HCT116 (cell line): Measurements from ENCODE around the gene CPNE9.

Source experiments
- CTCF ChIP-seq, 3 experiments: fragments of 200-600 bp in 1 of 3; sonication (generic) in 1 of 3; IDR thresholded peaks in 2 of 3; conservative IDR thresholded peaks in 1 of 3; 2 replicates each; pipeline ENCODE4 v1.5.1; 2012 to 2017; ENCODE audit warnings: low read depth in 2 of 3, low read length in 2 of 3, antibody characterized with exemption in 1 of 3, borderline replicate concordance in 1 of 3, control low read depth in 1 of 3, mild to moderate bottlenecking in 1 of 3, mixed read lengths in 1 of 3, mixed run types in 1 of 3, moderate library complexity in 1 of 3; ENCODE audit not compliant: insufficient read depth in 1 of 3
- ELF1 ChIP-seq: IDR thresholded peaks from 2 replicates; pipeline ENCODE4 v1.6.1; 2012; ENCODE audit warnings: low read depth, borderline replicate concordance
- EZH2 ChIP-seq: fragments of 200-600 bp; sonication (generic); IDR thresholded peaks from 2 replicates; pipeline ENCODE4 v1.6.1; 2017; ENCODE audit warnings: antibody characterized with exemption, mixed run types
- FOSL1 ChIP-seq: IDR thresholded peaks from 2 replicates; pipeline ENCODE4 v1.6.1; 2012; ENCODE audit warnings: low read depth
- JUND ChIP-seq: IDR thresholded peaks from 2 replicates; pipeline ENCODE4 v1.6.1; 2012
- POLR2A ChIP-seq: IDR thresholded peaks from 2 replicates; pipeline ENCODE4 v1.7.0; 2011; ENCODE audit warnings: borderline replicate concordance; ENCODE audit not compliant: insufficient read depth, insufficient read length; ENCODE audit errors: extremely low read depth
- REST ChIP-seq: IDR thresholded peaks from 2 replicates; pipeline ENCODE4 v1.6.1; 2012; ENCODE audit warnings: low read depth
- SIN3A ChIP-seq: IDR thresholded peaks from 2 replicates; pipeline ENCODE4 v1.6.1; 2012; ENCODE audit warnings: low read depth
- SP1 ChIP-seq: IDR thresholded peaks from 2 replicates; pipeline ENCODE4 v1.6.1; 2012; ENCODE audit warnings: low read depth
- YY1 ChIP-seq: IDR thresholded peaks from 2 replicates; pipeline ENCODE4 v1.6.1; 2011; ENCODE audit warnings: low read length, low read depth, moderate library complexity, mild to moderate bottlenecking; ENCODE audit not compliant: insufficient replicate concordance; ENCODE audit errors: extremely low read depth
- ZFX ChIP-seq: fragments of 450-650 bp; IDR thresholded peaks from 2 replicates; pipeline ENCODE4 v1.6.1; 2017
- ZNF274 ChIP-seq: fragments of 200-500 bp; sonication (Bioruptor generic); IDR thresholded peaks from 2 replicates; pipeline ENCODE4 v1.6.1; 2014; ENCODE audit warnings: mild to moderate bottlenecking, low read depth, low read length, inconsistent platforms
- TF ChIP-seq, protein P1 (sequence below): IDR thresholded peaks from 2 replicates; pipeline ENCODE4 v1.6.1; 2011; ENCODE audit warnings: mild to moderate bottlenecking, low read length, moderate library complexity; ENCODE audit not compliant: insufficient replicate concordance; ENCODE audit errors: extremely low read depth

DNA sequence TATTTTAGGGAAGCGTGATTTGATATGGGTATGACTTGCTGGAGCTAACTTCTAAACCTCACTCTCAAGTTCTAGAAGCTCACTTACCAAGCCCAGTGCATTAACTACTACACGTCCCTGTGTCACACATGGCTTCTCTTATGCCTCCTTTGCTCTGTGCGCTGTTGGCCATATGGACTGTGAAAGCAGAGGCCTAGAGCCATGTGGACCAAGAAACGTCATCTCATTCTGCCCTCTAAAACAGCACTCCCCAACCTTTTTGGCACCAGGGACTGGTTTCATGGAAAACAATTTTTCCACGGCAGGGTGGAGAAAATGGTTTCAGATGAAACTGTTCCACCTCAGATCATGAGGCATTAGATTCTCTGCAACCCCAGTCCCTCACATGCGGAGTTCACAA is 42.7 kb upstream of the CPNE9 start:
- TF ChIP-seq CTCF (IDR thresholded peaks at IDR 0.05 in 2 of 3, conservative IDR thresholded peaks at IDR 0.05 in 1 of 3; ENCODE audit: borderline replicate concordance in 1 of 3, insufficient read depth in 1 of 3, low read depth in 2 of 3, low read length in 2 of 3) = no peak
- no peak for TF ChIP-seq FOSL1
- no peak for TF ChIP-seq SP1
- TF ChIP-seq YY1 = no peak
- no peak for TF ChIP-seq POLR2A
- no peak for TF ChIP-seq REST
- no peak for TF ChIP-seq JUND
- TF ChIP-seq EZH2 = no peak
- TF ChIP-seq, protein P1, sequence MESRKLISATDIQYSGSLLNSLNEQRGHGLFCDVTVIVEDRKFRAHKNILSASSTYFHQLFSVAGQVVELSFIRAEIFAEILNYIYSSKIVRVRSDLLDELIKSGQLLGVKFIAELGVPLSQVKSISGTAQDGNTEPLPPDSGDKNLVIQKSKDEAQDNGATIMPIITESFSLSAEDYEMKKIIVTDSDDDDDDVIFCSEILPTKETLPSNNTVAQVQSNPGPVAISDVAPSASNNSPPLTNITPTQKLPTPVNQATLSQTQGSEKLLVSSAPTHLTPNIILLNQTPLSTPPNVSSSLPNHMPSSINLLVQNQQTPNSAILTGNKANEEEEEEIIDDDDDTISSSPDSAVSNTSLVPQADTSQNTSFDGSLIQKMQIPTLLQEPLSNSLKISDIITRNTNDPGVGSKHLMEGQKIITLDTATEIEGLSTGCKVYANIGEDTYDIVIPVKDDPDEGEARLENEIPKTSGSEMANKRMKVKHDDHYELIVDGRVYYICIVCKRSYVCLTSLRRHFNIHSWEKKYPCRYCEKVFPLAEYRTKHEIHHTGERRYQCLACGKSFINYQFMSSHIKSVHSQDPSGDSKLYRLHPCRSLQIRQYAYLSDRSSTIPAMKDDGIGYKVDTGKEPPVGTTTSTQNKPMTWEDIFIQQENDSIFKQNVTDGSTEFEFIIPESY = no peak
- TF ChIP-seq ZFX = no peak
- TF ChIP-seq ZNF274 = no peak
- TF ChIP-seq ELF1 = no peak
- no peak for TF ChIP-seq SIN3A
